Measurements from ENCODE around the gene CYB561A3.

- TF ChIP-seq CTCF (conservative IDR thresholded peaks at IDR 0.05; ENCODE audit: low read length) (no peak), EZH2phosphoT487 (IDR thresholded peaks at IDR 0.05; ENCODE audit: borderline replicate concordance, low read depth, low read length) (no peak)
Measured at GRCh38 chr11:61339490-61339878, 22.2 kb downstream of the CYB561A3 start.

All from OCI-LY7 (cell line).